ENCODE results near the gene ZFPM1.

ZFPM1 gene

DNA sequence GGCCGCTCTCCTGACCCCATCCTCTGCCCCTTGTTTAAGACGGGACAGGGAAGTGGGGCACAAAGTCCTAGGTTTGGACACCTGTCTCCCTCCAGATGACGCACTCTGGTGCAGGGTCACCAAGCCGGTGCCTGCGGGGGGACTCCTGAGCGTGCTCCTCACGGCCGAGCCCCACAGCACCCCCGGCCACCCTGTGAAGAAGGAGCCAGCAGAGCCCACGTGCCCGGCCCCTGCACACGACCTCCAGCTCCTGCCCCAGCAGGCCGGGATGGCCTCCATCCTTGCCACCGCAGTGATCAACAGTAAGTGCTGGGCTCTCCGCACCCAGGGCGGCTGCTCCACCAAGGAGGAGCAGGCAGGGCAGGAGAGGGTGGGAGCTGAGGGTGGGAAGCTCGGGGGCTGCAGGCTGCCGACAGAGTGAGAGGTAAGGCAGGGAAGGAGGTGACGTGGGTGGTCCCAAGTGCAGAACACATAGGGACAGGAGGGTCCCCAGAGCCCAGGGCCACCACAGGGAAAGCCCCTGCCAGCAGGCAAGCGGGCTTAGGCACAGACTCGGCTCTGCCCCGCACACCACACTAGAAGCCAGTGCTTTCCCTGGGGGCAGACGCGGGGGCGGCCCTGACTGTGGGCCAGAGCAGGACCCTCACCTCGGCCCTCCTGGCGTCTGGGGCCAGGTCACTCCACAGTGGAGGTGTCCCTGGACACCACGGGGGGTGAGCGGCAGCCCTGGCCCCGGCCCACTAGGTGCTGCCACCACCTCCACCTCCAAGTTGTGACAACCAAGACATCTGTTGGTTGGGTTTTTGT lies 75.1 kb downstream of the ZFPM1 start:
- DNase-seq (ENCODE audit: low read depth) = no peak

DNA sequence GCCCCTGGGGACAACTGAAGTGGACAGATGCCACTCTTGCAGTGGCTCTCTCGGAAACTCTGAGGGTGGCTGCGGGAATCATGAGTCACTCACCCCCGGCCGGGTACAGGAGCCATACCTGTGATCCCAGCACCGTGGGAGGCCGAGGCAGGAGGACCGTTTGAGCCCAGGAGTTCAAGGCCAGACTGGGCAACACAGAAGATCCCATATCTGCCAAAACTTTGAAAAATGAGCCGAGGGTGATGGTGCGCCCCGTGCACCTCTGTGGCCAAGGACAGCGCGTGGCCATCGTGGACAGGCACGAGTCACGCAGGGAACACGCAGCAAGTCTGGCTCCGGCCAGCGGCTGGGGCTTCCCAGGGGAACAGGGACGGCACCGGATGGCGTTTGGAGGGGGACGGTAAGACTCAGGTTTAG lies 75.8 kb downstream of the ZFPM1 start:
- no peak for DNase-seq (ENCODE audit: low read depth)

DNA sequence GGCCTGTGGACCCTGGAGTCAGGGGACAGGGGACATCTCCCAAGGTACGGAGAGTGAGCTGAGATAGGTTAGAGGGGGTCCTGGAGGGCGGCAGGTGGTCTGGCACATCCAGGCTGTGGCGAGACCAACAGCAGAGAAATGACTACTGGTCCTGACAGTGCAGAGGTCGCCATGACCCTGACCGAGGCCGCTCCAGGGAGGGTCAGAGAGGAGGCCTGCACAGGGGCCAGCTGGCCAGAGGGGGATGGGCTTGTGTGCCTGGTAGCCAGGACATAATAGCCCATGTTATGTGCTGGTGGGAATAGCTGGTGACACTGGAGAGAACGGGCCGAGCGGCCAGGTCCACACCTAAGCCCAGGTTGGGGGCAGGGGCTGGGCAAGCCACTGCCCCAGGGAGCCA lies 76.5 kb downstream of the ZFPM1 start:
- DNase-seq (ENCODE audit: low read depth) = no peak

DNA sequence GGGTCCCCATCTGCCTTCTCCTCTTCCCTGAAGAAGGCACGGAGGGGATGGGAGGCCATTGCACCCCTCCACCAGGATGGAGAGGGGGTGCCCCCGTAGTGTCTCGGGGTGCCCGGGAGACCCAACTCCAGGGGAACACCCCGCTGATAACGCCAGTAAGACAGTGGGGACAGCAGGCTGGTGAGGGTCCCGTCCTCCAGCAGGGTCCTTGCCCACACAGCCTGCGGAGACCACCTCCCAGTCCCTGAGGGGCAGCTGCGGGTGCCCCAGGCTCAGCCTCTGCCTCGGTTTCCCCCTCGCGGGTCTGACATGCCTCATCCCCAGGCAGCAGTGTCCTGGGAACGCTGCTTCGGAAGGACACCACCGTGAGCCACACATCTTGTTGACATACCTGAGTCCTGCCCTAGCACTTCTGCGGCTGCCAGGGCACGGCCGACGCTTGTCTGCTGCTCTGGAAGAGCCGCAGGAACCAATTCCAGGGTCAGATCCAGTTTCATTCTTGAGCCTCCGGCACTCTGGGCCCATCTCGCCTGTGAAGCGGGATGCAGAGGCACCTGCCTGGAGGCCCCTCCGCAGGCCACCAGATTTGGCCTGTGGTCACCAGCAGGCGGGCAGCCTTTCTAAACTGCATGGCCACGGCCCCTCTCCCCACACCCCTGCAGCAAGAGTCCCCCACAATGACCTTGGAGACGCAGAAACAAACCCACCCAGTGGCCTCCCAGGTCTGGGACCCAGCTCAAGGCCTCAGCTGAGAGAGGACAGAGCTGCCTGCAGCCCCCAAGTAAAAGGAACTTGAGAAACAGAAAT lies 77.2 kb downstream of the ZFPM1 start:
- no peak for DNase-seq (ENCODE audit: low read depth)

DNA sequence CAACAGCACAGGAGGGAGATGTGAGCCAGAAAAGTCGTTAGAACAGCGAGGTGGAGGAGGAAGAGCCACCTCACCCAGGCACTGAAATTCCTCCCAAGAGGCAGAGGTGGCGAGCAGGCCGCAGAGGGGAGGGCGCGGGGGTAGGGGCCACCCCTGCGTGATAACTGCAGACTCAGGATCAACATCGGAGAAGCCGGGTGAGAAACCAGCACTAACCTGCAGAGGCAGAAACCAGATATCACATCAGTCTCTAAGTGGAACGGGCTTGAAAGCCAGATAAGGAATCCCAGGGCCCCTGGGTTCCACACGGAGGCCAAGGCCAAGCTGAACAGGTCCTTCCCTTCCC lies 77.8 kb downstream of the ZFPM1 start:
- DNase-seq (ENCODE audit: low read depth) = no peak

DNA sequence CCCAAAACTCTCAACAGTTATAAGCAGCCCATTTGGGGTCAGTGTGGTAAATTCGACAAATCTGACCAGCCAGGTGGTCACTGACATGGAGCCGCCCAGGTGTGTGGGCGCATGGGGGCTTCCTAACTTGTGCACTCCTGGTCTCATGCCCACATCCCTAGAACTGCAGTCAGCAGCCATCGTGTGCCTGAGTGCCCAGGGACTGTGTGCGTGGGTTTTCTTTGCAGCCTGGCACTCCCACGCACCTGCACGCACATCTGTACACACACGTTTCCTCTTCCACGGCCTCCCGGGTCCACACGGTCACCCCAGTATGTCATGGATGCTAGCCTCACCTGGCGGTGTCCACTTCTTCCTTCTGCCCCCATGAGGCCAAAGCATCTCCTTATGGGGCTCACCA lies 78.3 kb downstream of the ZFPM1 start:
- no peak for DNase-seq (ENCODE audit: low read depth)

DNA sequence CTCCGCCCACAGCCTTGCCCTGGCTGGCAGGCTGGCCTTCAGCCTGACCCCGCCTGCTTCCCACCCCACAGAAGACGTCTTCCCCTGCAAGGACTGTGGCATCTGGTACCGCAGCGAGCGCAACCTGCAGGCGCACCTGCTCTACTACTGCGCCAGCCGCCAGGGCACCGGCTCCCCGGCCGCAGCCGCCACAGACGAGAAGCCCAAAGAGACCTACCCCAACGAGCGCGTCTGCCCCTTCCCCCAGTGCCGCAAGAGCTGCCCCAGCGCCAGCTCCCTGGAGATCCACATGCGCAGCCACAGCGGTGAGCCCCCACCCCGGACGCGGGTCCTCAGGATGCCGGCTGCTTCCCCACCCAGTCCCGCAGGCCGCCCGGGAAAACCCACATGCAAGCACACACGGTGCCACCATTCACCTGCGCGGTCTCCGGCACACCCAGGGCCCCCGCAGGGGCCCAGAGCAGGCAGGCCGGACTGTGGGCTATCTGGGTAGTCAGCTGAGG lies 78.9 kb downstream of the ZFPM1 start:
- DNase-seq (ENCODE audit: low read depth) = no peak

DNA sequence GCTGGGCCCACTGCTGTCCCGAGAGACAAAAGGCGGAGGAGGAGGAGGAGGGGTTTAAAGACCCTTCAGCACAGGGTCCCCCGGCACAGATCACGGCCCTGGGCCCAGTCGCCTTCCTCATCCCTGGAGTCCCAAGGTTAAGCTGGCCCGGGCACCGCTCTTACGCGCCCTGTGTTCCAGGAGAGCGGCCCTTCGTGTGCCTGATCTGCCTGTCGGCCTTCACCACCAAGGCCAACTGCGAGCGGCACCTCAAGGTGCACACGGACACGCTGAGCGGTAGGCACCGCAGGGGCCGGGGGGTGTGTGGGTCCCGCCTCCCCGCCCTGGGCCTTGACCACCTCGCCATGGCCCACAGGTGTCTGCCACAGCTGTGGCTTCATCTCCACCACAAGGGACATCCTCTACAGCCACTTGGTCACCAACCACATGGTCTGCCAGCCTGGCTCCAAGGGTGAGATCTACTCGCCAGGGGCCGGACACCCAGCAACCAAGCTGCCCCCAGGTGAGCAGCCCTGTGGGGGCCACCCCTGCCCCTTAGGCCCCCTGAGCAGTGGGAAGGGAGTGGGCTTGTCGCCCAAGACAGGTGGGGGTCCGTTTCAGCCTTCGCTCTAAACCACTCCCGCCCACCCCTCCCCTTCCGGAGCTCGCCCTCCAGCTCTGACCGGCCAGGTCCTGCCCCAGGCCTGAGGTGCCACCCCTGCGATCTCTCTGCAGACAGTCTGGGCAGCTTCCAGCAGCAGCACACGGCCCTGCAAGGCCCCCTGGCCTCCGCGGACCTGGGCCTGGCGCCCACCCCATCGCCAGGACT lies 79.6 kb downstream of the ZFPM1 start:
- no peak for DNase-seq (ENCODE audit: low read depth)

DNA sequence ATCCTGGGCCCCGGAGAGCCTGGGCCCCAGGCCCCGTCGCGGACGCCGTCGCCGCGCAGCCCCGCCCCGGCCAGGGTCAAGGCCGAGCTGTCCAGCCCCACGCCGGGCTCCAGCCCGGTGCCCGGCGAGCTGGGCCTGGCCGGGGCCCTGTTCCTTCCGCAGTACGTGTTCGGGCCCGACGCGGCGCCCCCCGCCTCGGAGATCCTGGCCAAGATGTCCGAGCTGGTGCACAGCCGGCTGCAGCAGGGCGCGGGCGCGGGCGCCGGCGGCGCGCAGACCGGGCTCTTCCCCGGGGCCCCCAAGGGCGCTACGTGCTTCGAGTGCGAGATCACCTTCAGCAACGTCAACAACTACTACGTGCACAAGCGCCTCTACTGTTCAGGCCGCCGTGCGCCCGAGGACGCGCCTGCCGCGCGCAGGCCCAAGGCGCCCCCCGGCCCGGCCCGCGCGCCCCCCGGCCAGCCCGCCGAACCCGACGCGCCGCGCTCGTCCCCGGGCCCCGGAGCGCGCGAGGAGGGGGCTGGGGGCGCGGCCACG lies 80.4 kb downstream of the ZFPM1 start:
- no peak for DNase-seq (ENCODE audit: low read depth)

DNA sequence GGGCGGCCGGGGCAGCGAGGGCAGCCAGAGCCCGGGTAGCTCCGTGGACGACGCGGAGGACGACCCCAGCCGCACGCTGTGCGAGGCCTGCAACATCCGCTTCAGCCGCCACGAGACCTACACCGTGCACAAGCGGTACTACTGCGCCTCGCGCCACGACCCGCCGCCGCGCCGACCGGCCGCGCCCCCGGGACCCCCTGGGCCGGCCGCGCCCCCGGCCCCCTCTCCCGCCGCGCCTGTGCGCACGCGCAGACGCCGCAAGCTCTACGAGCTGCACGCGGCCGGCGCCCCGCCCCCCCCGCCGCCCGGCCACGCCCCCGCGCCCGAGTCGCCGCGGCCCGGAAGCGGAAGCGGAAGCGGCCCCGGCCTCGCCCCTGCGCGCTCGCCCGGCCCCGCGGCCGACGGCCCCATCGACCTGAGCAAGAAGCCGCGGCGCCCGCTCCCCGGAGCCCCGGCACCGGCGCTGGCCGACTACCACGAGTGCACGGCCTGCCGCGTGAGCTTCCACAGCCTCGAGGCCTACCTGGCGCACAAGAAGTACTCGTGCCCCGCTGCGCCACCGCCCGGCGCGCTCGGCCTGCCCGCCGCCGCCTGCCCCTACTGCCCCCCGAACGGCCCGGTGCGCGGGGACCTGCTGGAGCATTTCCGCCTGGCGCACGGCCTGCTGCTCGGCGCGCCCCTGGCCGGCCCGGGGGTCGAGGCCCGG lies 81.0 kb downstream of the ZFPM1 start:
- DNase-seq (ENCODE audit: low read depth) = peak; percentile 9

DNA sequence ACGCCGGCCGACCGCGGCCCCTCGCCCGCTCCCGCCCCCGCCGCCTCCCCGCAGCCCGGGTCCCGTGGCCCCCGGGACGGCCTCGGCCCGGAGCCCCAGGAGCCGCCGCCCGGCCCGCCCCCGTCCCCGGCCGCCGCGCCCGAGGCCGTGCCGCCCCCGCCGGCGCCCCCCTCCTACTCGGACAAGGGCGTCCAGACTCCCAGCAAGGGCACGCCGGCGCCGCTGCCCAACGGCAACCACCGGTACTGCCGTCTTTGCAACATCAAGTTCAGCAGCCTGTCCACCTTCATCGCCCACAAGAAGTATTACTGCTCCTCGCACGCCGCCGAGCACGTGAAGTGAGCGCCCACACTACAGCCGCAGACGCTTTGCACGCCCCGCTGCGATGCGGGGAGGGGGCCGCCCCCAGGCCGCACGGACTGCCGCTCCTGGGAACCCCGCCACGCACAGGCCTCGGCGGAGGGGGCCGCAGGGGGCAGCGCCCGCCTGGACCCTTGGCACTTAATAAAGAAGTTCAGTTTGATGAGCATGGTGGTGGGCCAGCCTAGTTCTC lies 81.6 kb downstream of the ZFPM1 start:
- peak; percentile 28 for DNase-seq (ENCODE audit: low read depth)

DNA sequence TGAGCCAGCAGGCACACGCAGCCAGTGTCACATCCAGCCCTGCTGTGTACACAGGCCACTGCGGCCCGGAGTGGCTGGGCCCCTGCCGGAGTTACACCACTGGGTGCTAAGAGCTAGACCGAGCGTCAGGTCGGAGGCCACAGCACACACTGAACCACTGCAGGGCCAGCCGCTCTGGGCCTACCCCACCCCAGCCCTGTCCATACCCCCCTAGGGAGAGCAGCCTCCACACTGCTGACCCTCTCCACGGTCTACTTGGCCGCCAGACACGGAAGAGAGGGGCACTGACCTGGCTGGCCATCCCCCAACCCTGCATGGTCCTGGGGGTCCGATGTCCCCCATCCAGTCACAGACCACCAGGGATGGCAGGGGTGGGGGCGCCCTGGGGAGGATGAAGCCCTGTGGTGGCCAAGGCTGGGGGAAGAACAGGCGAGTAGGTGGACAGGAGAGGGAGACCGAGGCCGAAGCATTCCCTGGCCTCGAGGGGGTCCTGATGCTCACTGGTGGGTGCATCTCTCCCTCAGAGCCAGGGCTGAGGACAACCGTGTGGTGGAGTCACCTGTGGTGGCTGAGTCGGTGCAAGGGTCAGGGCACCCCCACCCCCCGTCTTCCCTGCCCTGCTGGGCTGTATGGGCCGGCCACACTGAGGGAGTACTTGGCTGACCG lies 82.2 kb downstream of the ZFPM1 start:
- no peak for DNase-seq (ENCODE audit: low read depth)

DNA sequence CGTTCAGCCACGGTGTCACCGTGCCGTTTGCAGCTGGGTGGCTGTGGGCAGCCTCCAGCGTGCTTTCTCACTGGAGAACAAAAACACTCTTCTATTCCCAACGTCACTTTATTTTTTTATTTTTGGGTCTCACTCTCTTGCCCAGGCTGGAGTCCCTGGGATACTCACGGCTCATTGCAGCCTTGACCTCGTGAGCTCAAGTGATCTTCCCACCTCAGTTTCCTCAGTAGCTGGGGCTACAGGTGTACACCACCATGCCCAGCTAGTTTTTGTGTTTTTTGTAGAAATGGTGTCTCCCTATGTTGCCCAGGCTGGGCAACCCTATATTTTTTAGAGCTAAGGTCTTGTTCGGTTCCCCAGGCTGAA lies 82.8 kb downstream of the ZFPM1 start:
- DNase-seq (ENCODE audit: low read depth) = no peak

DNA sequence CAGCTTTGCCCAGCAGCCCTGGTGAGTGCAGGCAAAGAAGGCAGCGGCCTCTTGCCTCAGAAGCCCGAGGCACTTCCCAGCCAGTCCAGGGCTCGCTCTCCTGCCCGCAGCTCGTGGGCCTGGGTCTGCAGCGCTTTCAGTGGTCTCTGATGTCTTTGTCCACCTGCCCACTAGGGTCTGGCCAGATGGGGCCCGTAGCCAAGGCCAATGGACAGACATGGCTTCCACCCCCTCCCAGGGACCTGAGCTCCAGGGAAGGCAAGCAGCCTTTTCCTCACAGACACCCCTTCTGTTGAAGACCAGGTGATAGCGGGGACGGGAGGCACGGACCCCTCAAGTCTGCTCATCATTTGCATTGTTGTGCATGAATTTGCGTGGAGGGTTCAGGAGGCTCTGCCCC lies 83.4 kb downstream of the ZFPM1 start:
- DNase-seq (ENCODE audit: low read depth) = no peak

DNA sequence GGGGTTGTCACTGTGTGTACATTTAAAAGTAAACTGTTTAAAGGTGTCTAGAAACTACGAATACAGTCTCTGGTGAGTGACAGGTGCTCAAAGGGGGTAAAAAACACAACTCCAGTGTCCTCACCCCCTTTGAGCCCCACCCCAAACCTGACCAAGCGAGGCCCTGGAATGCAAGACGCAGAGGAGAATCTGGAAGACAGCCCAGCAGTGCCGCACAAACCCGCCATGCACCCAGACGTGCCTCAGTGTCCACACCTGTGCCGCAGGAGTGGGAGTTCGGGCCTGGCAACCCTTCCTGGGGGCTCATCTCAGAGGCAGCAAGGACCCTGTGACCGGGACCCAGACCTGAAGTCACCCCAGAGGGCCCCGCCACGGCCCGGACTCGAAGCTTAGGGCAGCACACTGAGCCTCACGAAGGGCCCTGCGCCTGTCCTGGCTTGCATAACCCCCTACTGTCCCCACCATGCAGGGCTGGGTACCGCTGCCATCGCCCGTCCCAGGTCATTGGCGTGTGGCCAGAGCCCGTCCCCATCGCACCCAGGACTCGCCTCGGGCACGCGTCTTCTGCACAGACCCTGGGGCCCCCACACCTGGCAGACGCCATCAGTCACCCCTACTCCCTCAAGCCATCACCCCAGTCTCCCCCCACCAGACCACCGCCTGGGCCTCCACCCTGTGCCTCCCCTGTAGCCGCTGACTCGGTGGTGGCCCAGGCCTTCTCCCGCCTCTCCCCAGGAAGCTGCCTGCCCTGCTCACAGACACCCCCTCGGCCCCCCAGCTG lies 84.1 kb downstream of the ZFPM1 start:
- DNase-seq (ENCODE audit: low read depth) = no peak

DNA sequence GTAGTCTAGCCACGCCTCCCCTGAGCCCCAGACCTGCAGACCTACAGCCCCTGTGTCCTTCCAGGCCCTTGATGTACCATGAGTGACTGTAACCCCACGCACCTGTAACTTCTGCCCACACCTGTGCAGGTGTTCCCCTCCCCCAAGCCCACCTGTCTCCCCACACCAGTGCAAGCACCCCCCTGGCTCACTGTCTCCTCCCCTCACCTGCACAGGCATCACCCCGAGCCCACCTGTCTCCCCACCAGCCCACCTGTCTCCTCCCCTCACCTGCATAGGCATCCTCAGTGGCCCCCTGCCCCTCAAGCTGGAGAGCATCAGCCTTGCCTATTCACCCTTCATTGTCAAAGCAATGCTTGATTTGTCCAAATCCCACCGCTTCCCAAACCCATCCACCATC lies 84.8 kb downstream of the ZFPM1 start:
- no peak for DNase-seq (ENCODE audit: low read depth)

DNA sequence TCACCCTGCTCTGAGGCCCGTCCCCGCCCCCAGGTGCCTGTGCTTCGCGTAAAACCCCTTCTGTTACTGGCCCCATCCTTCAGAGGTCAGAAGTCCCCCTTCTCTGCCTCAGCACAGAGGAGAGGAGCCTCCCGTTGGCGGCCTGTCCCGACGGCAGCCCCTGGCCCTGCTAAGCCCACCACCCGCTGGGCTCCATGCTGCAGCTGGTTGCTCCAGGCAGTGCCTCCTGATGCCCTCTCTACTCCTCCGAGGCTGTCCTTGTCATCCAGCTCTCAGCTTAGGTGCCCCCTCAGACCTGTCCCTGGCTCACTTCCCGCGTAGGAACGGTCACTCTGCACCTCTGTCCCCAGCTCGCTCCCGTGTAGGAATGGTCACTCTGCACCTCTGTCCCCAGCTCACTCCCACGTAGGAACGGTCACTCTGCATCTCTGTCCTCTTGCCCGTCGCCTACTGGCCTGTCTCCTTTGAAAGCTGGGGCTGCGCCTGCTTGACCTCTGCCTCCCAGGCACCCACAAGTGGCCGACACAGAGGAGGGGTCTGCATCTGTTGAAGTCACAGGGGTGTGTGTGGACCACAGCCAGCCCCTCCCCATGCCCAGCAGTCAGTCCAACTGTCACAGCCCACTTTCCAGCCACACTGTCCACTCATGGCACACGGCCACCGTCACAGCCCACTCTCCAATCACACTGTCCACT lies 85.4 kb downstream of the ZFPM1 start:
- no peak for DNase-seq (ENCODE audit: low read depth)

DNA sequence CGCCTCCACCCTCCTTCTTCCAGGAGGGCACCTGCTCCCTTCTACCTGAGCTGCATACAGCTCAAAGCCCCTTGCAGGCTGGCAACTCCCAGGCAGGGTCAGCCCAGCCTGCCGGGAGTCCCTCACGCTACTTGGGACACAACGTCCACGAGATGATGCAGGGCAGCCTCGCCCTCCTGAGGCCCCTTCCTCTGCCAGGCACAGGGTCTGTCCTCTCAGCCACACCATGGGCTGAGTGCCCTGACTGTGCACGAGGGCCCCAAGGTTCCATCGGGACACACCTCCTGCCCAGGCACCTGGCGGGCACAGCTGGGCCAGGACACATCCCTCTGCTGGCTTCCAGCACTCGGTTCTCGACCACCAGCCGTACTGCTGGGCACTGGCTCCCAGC lies 86.2 kb downstream of the ZFPM1 start:
- DNase-seq (ENCODE audit: low read depth) = no peak

DNA sequence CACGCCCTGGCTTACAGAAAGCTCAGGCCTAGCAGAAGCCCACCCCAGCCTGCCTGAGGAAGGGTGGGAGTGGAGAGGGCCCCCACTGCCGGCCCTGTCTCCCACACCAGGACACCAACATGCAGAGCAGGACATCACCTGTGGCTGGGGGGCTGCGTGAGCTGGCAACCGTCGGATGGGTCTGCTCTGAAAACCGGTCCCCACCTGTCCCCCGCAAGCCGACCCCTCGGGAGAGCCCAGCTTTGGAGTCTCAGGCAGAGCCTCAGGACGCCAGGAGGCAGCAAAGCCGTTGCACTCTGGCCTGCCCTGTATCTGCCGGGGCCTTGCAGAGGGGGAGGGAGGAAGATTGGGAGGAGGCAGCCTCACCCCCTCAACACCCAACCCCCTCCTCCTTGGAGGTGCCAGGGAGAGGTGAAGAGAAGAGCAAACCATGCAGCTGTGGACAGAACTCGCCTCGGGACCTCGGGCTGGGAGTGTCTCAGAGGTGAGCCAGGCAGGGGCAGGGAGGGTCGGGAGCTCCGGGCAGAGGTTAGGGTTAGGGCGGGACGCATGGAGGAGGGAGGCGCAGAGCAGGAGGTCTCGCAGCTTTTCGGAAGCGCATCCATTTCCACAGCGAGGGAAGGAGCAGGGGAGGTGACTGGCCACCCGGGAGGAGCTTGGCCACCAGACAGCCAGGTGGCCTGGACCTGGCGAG lies 86.7 kb downstream of the ZFPM1 start:
- no peak for DNase-seq (ENCODE audit: low read depth)

All from fibroblast of the conjunctiva (primary cell).